ENCODE data around the gene POLR2L.
A peak's percentile ranks its signal among the peaks of the same experiment; 100 is the strongest.

Gene POLR2L

GRCh38 chr11:795634-796564, 46.4 kb downstream of the POLR2L start:
- DNase-seq (ENCODE audit: low read depth in 2 of 2): peak; percentile 74 to 77

- DNase-seq (ENCODE audit: low read depth in 2 of 2): no peak
These were observed 47.3 kb downstream of the POLR2L start for GRCh38 chr11:794766-795633.

DNA sequence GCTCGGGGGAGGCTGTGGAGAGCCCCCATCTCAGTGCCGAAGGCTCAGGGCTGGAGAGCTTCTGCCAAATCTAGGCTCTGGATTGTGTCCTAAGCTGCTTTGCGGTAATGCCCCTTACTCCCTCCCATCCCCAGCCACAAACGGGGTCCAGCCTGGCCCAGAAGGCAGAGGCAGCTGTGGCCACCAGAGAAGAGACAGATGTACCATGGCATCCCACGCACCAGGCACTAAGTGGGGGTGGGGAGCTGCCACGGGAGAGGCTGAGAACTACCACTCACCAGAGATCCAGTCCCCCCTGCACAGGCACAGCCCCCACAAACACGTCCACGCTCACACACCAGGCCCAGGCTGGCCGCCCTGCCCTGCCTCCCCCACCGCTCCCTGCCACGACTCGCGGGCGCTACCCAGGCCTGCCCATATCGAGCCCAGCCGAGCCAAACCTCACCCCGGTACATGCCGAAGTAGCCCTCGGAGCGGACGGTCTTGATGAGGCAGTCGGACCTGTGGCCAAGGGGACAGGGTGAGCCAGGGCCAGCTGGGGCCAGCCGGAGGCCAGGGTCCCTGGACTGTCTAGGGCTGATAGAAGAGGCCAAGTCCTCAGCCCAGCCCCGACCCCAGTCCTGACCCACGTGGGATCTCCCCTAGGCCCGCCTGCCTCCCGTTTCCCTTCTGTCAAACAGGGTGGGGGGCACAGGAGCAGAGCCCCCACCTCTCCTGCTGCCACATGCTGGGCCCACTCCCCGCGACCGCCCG, 48.1 kb downstream of the POLR2L start:
- no peak for DNase-seq (ENCODE audit: low read depth in 2 of 2)

- no peak for DNase-seq (ENCODE audit: low read depth in 2 of 2)
These were observed 48.8 kb downstream of the POLR2L start for GRCh38 chr11:793556-793955.

- DNase-seq (ENCODE audit: low read depth in 2 of 2): no peak
These were observed 49.5 kb downstream of the POLR2L start for GRCh38 chr11:792873-793272.

DNA sequence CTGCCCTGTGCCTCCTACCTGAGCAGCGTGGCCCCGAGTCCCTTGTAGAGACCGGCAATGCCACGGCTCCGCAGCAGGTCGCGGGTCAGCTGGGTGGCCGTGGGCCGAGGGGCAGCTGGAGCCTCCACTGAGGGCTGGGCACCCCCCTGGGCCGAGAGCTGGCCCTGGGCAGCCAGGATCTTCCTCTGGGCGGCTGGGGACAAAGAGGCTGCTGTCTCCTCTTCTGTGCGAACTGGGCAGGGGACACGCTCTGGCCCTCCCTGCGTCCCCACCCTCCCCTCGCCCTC, 49.9 kb downstream of the POLR2L start:
- no peak for DNase-seq (ENCODE audit: low read depth in 2 of 2)

DNA sequence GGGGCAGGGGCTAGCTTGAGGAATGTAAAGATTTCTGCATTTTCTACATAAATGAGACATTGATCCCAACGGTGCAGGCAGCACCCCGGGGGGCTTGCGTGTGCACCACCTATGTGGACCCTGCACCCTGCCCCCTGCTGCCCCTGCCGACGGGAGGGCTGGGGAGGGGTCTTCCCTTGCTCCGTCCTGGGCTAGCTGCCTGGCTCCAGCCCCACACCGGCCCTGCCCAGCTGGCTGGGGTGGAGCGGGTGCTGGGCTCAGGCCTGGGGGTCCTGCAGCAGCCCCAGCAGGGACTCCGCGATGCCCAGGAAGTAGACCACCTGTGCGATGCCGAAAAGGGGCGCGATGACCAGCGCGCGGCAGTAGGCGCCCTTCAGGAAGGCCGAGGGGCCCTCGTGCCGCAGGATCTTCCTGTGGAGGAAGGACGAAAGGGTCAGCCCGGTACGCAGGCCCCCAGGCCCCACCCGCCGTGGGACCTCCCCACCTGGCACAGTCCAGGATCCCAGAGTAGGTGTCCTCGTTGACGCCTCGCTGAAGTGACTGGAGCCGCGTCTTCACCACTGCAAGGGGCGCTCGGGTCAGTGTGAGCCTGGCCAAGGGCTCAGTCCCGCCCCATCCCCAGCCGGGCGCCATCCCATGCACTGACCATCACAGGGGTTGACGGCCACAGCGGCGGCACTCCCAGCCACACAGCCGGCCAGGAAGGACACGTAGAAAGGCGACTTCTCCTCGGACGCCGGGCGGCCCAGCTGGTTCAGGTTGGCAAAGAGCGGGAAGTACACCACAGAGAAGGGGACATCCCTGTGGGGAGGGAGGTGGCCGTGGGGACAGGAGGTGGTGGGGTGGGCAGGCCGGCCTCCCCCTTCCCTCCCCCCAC, 50.4 kb downstream of the POLR2L start:
- no peak for DNase-seq (ENCODE audit: low read depth in 2 of 2)

GRCh38 chr11:790721-791564, 51.4 kb downstream of the POLR2L start:
- no peak for DNase-seq (ENCODE audit: low read depth in 2 of 2)

DNA sequence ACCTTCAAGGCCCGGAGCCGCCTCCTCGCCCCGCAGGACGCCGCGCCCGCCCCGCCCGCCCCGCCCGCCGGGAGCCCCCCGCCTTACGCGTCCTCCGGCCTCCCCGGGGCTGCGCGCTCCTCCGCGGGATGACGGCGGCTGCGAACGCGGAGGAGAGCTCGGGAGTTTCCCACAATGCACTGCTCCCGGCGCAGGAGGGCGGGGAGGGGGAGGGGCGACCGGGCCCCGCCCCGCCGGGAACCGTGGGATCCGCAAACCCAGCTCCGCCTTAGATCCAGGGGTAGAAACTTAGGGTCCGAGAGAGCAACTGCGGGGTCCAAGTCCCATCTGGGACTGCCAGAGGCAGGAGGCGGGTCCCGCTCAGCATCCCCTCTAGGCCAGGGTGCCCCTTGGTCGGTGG, 52.4 kb downstream of the POLR2L start, which contains the start of gene CEND1:
Gene CEND1, minus strand, starts transcription at position 148 of the 400 bp plus-strand sequence. CDS start 1,514 bp downstream, outside the sequence.
- DNase-seq (ENCODE audit: low read depth in 2 of 2): no peak

Data from stimulated activated CD8-positive, alpha-beta memory T cell treated with anti-CD3 and anti-CD28 coated beads, Interleukin-15, amount 100 ng/mL, for 4 hours (primary cell).